ENCODE data around the gene FOXJ1. TPM values are rescaled to one million over a fixed set of nuclear protein-coding genes. Genes with fewer than 3 reads are reported as not detected.

FOXJ1 gene
- total and polyA plus RNA-seq, 2 experiments from 2014 or later, result 0.12 to 0.18 TPM

- H3K4me3 ChIP-seq, result no peak overlapping the region
- no peaks in the 10 kb centered on the region for H3K36me3 ChIP-seq
- no peak for DNase-seq (ENCODE audit: low read depth in 1 of 2, low spot score in 1 of 2)
- TF ChIP-seq CTCF (IDR thresholded peaks at IDR 0.05; ENCODE audit: low read depth, low read length), result no peak
- no peaks in the 10 kb centered on the region for H3K9me3 ChIP-seq (ENCODE audit: low read depth)
- no peak overlapping the region for H3K27ac ChIP-seq
- H3K4me1 ChIP-seq (ENCODE audit: low read depth), result peaks cover 8% of the 10 kb centered on the region
- H3K27me3 ChIP-seq, result no peaks in the 10 kb centered on the region
These were observed 33.0 kb upstream of the FOXJ1 start for GRCh38 chr17:76174037-76174436.

- DNase-seq (ENCODE audit: low read depth in 1 of 2, low spot score in 1 of 2), result no peak
- H3K36me3 ChIP-seq, result no peaks in the 10 kb centered on the region
These were observed 32.4 kb upstream of the FOXJ1 start for GRCh38 chr17:76173474-76173873.

GRCh38 chr17:76171706-76172105, 30.7 kb upstream of the FOXJ1 start:
- Histone ChIP-seq H3K9me3 (ENCODE audit: low read depth) (no peaks in the 10 kb centered on the region), H3K27ac (no peak overlapping the region), H3K27me3 (no peaks in the 10 kb centered on the region), H3K4me3 (no peak overlapping the region), H3K4me1 (ENCODE audit: low read depth) (peaks cover 8% of the 10 kb centered on the region), H3K36me3 (no peaks in the 10 kb centered on the region)
- TF ChIP-seq CTCF (IDR thresholded peaks at IDR 0.05; ENCODE audit: low read depth, low read length), result no peak
- no peak for DNase-seq (ENCODE audit: low read depth in 1 of 2, low spot score in 1 of 2)

More at GRCh38 chr17:76173474-76173873, 32.4 kb upstream of the FOXJ1 start:
- no peak overlapping the region for H3K4me3 ChIP-seq
- H3K27ac ChIP-seq, result no peak overlapping the region
- peaks cover 8% of the 10 kb centered on the region for H3K4me1 ChIP-seq (ENCODE audit: low read depth)
- no peaks in the 10 kb centered on the region for H3K27me3 ChIP-seq
- no peak for TF ChIP-seq CTCF (IDR thresholded peaks at IDR 0.05; ENCODE audit: low read depth, low read length)
- no peaks in the 10 kb centered on the region for H3K9me3 ChIP-seq (ENCODE audit: low read depth)

- TF ChIP-seq CTCF (IDR thresholded peaks at IDR 0.05; ENCODE audit: low read depth, low read length), result no peak
- no peak for DNase-seq (ENCODE audit: low read depth in 1 of 2, low spot score in 1 of 2)
- H3K36me3 ChIP-seq, result no peaks in the 10 kb centered on the region
- H3K9me3 ChIP-seq (ENCODE audit: low read depth), result no peaks in the 10 kb centered on the region
- H3K27me3 ChIP-seq, result no peaks in the 10 kb centered on the region
- H3K27ac ChIP-seq, result no peak overlapping the region
- H3K4me3 ChIP-seq, result no peak overlapping the region
- peaks cover 8% of the 10 kb centered on the region for H3K4me1 ChIP-seq (ENCODE audit: low read depth)
These were observed 29.1 kb upstream of the FOXJ1 start for GRCh38 chr17:76170114-76170513.

GRCh38 chr17:76166906-76167305, 25.9 kb upstream of the FOXJ1 start:
- Histone ChIP-seq H3K36me3 (no peaks in the 10 kb centered on the region), H3K27ac (no peak overlapping the region), H3K27me3 (no peaks in the 10 kb centered on the region), H3K4me3 (no peak overlapping the region), H3K9me3 (ENCODE audit: low read depth) (no peaks in the 10 kb centered on the region), H3K4me1 (ENCODE audit: low read depth) (peaks cover 9% of the 10 kb centered on the region)
- no peak for TF ChIP-seq CTCF (IDR thresholded peaks at IDR 0.05; ENCODE audit: low read depth, low read length)
- DNase-seq (ENCODE audit: low read depth in 1 of 2, low spot score in 1 of 2), result no peak

GRCh38 chr17:76166168-76166567, 25.1 kb upstream of the FOXJ1 start:
- H3K27ac ChIP-seq, result no peak overlapping the region

More at GRCh38 chr17:76166168-76166567, 25.1 kb upstream of the FOXJ1 start:
- Histone ChIP-seq H3K9me3 (ENCODE audit: low read depth) (no peaks in the 10 kb centered on the region), H3K4me1 (ENCODE audit: low read depth) (peaks cover 16% of the 10 kb centered on the region), H3K27me3 (no peaks in the 10 kb centered on the region), H3K4me3 (no peak overlapping the region), H3K36me3 (no peaks in the 10 kb centered on the region)
- no peak for DNase-seq (ENCODE audit: low read depth in 1 of 2, low spot score in 1 of 2)
- TF ChIP-seq CTCF (IDR thresholded peaks at IDR 0.05; ENCODE audit: low read depth, low read length), result no peak

Measured in cardiac muscle cell (in vitro differentiated cells and primary cell).